GM23248 (cell line): Measurements from ENCODE around the gene CCDC50. TPM values are rescaled to one million over a fixed set of nuclear protein-coding genes. Genes with fewer than 3 reads are reported as not detected.

ENCODE experiments used
- DNase-seq: peaks from one replicate; pipeline ENCODE4 v3.0.0-alpha.2; 2015
- H2AFZ ChIP-seq: fragments of 200-600 bp; sonication (generic); 2 replicates; pipeline ENCODE4 v1.6.1; 2016; ENCODE audit warnings: antibody characterized with exemption
- H3F3A ChIP-seq: fragments of 200-600 bp; sonication (generic); 2 replicates; pipeline ENCODE4 v1.6.1; 2016; ENCODE audit warnings: mild to moderate bottlenecking, antibody characterized with exemption, mixed run types; ENCODE audit not compliant: insufficient read depth
- H3K27ac ChIP-seq: fragments of 200-600 bp; sonication (generic); 2 replicates; pipeline ENCODE4 v1.5.1; 2016; ENCODE audit warnings: mild to moderate bottlenecking
- H3K27me3 ChIP-seq: fragments of 200-600 bp; sonication (generic); replicated peaks from 2 replicates; pipeline ENCODE4 v1.6.1; 2016; ENCODE audit warnings: mild to moderate bottlenecking; ENCODE audit not compliant: insufficient read depth
- H3K36me3 ChIP-seq: fragments of 200-600 bp; sonication (generic); 2 replicates; pipeline ENCODE4 v1.6.1; 2016; ENCODE audit warnings: low read depth, mild to moderate bottlenecking
- H3K4me1 ChIP-seq: fragments of 200-600 bp; sonication (generic); 2 replicates; pipeline ENCODE4 v1.6.1; 2016; ENCODE audit warnings: mild to moderate bottlenecking; ENCODE audit not compliant: insufficient read depth
- H3K4me2 ChIP-seq: fragments of 200-600 bp; sonication (generic); one replicate; pipeline ENCODE4 v1.6.1; 2016; ENCODE audit warnings: mild to moderate bottlenecking; ENCODE audit not compliant: unreplicated experiment
- H3K4me3 ChIP-seq: fragments of 200-600 bp; sonication (generic); 2 replicates; pipeline ENCODE4 v1.5.1; 2016; ENCODE audit warnings: mild to moderate bottlenecking
- H3K79me2 ChIP-seq: fragments of 200-600 bp; sonication (generic); 2 replicates; pipeline ENCODE4 v1.6.1; 2016; ENCODE audit warnings: mild to moderate bottlenecking; ENCODE audit not compliant: insufficient read depth
- H3K9ac ChIP-seq: fragments of 200-600 bp; sonication (generic); 2 replicates; pipeline ENCODE4 v1.6.1; 2016; ENCODE audit warnings: mild to moderate bottlenecking
- H3K9me2 ChIP-seq: fragments of 200-600 bp; sonication (generic); 2 replicates; pipeline ENCODE4 v1.6.1; 2016; ENCODE audit warnings: mixed run types, mild to moderate bottlenecking, moderate library complexity; ENCODE audit not compliant: insufficient read depth
- H3K9me3 ChIP-seq: fragments of 200-600 bp; sonication (generic); one replicate; pipeline ENCODE4 v1.6.1; 2017; ENCODE audit warnings: low read depth
- H4K20me1 ChIP-seq: fragments of 200-600 bp; sonication (generic); 2 replicates; pipeline ENCODE4 v1.6.0; 2016; ENCODE audit not compliant: insufficient read depth
- EZH2 ChIP-seq: fragments of 200-600 bp; sonication (generic); IDR thresholded peaks from 2 replicates; pipeline ENCODE4 v1.6.1; 2018; ENCODE audit warnings: antibody characterized with exemption, mild to moderate bottlenecking; ENCODE audit not compliant: insufficient read depth, poor library complexity, severe bottlenecking
- EZH2phosphoT487 ChIP-seq: fragments of 200-600 bp; sonication (generic); IDR thresholded peaks from 2 replicates; pipeline ENCODE4 v1.6.1; 2018; ENCODE audit warnings: antibody characterized with exemption, moderate library complexity, mild to moderate bottlenecking, low read depth; ENCODE audit not compliant: insufficient read depth
- WGBS, 2 experiments: methylation state at CpG; one replicate each; pipeline ENCODE4 v1.1.6; 2015 to 2017; ENCODE audit warnings: low lambda C conversion rate in 2 of 2, low coverage in 1 of 2; ENCODE audit errors: missing lambda C conversion rate in 2 of 2; 5-methylcytosine and 5-hydroxymethylcytosine counted together
- in situ Hi-C: fragments of 300-500 bp; cut with MboI; formaldehyde crosslinking; loops from 2 replicates; pipeline ENCODE4 v1.15.0; 2020
- polyA plus RNA-seq: library from polyadenylated mRNA; unstranded; fragments of >200 nt; fragmentation: Nextera tagmentation; extraction: Ambion mirVana; gene quantifications from 2 replicates; pipeline ENCODE4 v1.2.1, GENCODE V29; 2016
- total RNA-seq: library from RNA; depleted of rRNA; stranded (reverse); fragments of >200 nt; shearing (Covaris generic); gene quantifications from 2 replicates; pipeline ENCODE4 v1.2.3, GENCODE V29; 2014

Gene CCDC50
- total and polyA plus RNA-seq, 2 experiments from 2014 or later: 63.0 to 68.6 TPM

GRCh38 chr3:191420771-191421170, 91.6 kb downstream of the CCDC50 start:
- 55 to 63% methylated on average over 2 of the region's 2 CpGs for WGBS, 2 experiments
- Histone ChIP-seq H3K4me1 (no peaks in the 10 kb centered on the region), H3F3A (no peaks in the 10 kb centered on the region), H3K27ac (no peak overlapping the region), H2AFZ (no peak overlapping the region), H3K79me2 (no peaks in the 10 kb centered on the region), H3K9ac (no peak overlapping the region), H3K9me3 (no peaks in the 10 kb centered on the region), H3K36me3 (no peaks in the 10 kb centered on the region), H4K20me1 (no peaks in the 10 kb centered on the region), H3K27me3 (peaks cover 4% of the 10 kb centered on the region; the same call in 1 of the 2 replicates), H3K9me2 (no peaks in the 10 kb centered on the region), H3K4me3 (no peak overlapping the region), H3K4me2 (no peak overlapping the region)
- in situ Hi-C loops: no loop called here
- no peak for DNase-seq
- no peak for TF ChIP-seq EZH2
- no peak for TF ChIP-seq EZH2phosphoT487

- Histone ChIP-seq H3K4me1 (no peaks in the 10 kb centered on the region), H2AFZ (no peak overlapping the region), H3K9me3 (no peaks in the 10 kb centered on the region), H3K9me2 (no peaks in the 10 kb centered on the region), H3K36me3 (no peaks in the 10 kb centered on the region), H3K9ac (no peak overlapping the region), H3K27ac (no peak overlapping the region), H3F3A (no peaks in the 10 kb centered on the region), H4K20me1 (no peaks in the 10 kb centered on the region), H3K27me3 (peaks cover 15% of the 10 kb centered on the region; the same call in 1 of the 2 replicates), H3K79me2 (no peaks in the 10 kb centered on the region), H3K4me3 (no peak overlapping the region), H3K4me2 (no peak overlapping the region)
- WGBS, 2 experiments: 15 to 38% methylated on average over 3 of the region's 3 CpGs
- in situ Hi-C loops: no loop called here
- TF ChIP-seq EZH2phosphoT487 (no peak), EZH2 (no peak)
- DNase-seq: no peak
Observed at GRCh38 chr3:191424881-191425280, 95.7 kb downstream of the CCDC50 start.

GRCh38 chr3:191425322-191425734, 96.1 kb downstream of the CCDC50 start:
- Histone ChIP-seq H3K4me1 (no peaks in the 10 kb centered on the region), H3K4me3 (no peak overlapping the region), H3K9me2 (no peaks in the 10 kb centered on the region), H3K27me3 (peaks cover 15% of the 10 kb centered on the region; the same call in 1 of the 2 replicates), H3K9me3 (no peaks in the 10 kb centered on the region), H3K36me3 (no peaks in the 10 kb centered on the region), H4K20me1 (no peaks in the 10 kb centered on the region), H2AFZ (no peak overlapping the region), H3K27ac (no peak overlapping the region), H3K79me2 (no peaks in the 10 kb centered on the region), H3K9ac (no peak overlapping the region), H3K4me2 (no peak overlapping the region), H3F3A (no peaks in the 10 kb centered on the region)
- TF ChIP-seq EZH2: no peak
- TF ChIP-seq EZH2phosphoT487: no peak
- WGBS, 2 experiments: 77 to 80% methylated on average over 11 of the region's 11 CpGs
- no peak for DNase-seq
- in situ Hi-C loops: no loop called here

GRCh38 chr3:191426311-191426710, 97.1 kb downstream of the CCDC50 start:
- H3K4me2 ChIP-seq: no peak overlapping the region
- H3K79me2 ChIP-seq: no peaks in the 10 kb centered on the region
- H2AFZ ChIP-seq: no peak overlapping the region
- no peak overlapping the region for H3K9ac ChIP-seq
- no peaks in the 10 kb centered on the region for H3F3A ChIP-seq
- no peaks in the 10 kb centered on the region for H3K9me3 ChIP-seq
- H3K4me1 ChIP-seq: no peaks in the 10 kb centered on the region
- WGBS, 2 experiments: 11% methylated on average over 1 of the region's 1 CpG
- no peak for TF ChIP-seq EZH2
- TF ChIP-seq EZH2phosphoT487: no peak
- H4K20me1 ChIP-seq: no peaks in the 10 kb centered on the region
- no peaks in the 10 kb centered on the region for H3K9me2 ChIP-seq
- H3K4me3 ChIP-seq: no peak overlapping the region
- DNase-seq: no peak
- peaks cover 15% of the 10 kb centered on the region; the same call in 1 of the 2 replicates for H3K27me3 ChIP-seq
- no peak overlapping the region for H3K27ac ChIP-seq
- in situ Hi-C loops: no loop called here
- H3K36me3 ChIP-seq: no peaks in the 10 kb centered on the region

- H4K20me1 ChIP-seq: no peaks in the 10 kb centered on the region
- no peak overlapping the region for H3K4me3 ChIP-seq
- WGBS, 2 experiments: 63 to 64% methylated on average over 1 of the region's 1 CpG
- H3K4me2 ChIP-seq: no peak overlapping the region
- no peak overlapping the region for H2AFZ ChIP-seq
- H3K36me3 ChIP-seq: no peaks in the 10 kb centered on the region
- no peaks in the 10 kb centered on the region for H3K4me1 ChIP-seq
- no peaks in the 10 kb centered on the region for H3K9me3 ChIP-seq
- no peak overlapping the region for H3K9ac ChIP-seq
- in situ Hi-C loops: no loop called here
- DNase-seq: no peak
- H3F3A ChIP-seq: no peaks in the 10 kb centered on the region
- no peak overlapping the region for H3K27ac ChIP-seq
- no peaks in the 10 kb centered on the region for H3K79me2 ChIP-seq
- TF ChIP-seq EZH2: no peak
- no peak for TF ChIP-seq EZH2phosphoT487
- no peaks in the 10 kb centered on the region for H3K9me2 ChIP-seq
- H3K27me3 ChIP-seq: 0 out of 2 replicates have a peak, but pooled peaks cover 11% of the 10 kb centered on the region
Observed at GRCh38 chr3:191428177-191428576, 99.0 kb downstream of the CCDC50 start.
